Thoracic aorta (tissue), 2 donors: ENCODE results near the gene MCOLN1. TPM values are rescaled to one million over a fixed set of nuclear protein-coding genes. Genes with fewer than 3 reads are reported as not detected.

ENCODE experiments used
- ATAC-seq: fragments of 150-250 bp; one replicate; pipeline ENCODE4 v1.8.0; 2017; ENCODE audit warnings: low read depth; ENCODE audit not compliant: insufficient number of reproducible peaks, low FRiP score
- DNase-seq: peaks from one replicate; pipeline ENCODE4 v3.0.0-alpha.2; 2020; ENCODE audit warnings: low spot score
- H3K27ac ChIP-seq, 2 donors: fragments of 200-600 bp; sonication (generic); 1 replicate in 1 of 2; 2 replicates in 1 of 2; pipeline ENCODE4 v1.5.1; 2016; ENCODE audit warnings: mild to moderate bottlenecking in 2 of 2, moderate library complexity in 2 of 2
- H3K27me3 ChIP-seq: fragments of 200-600 bp; sonication (generic); replicated peaks from 2 replicates; pipeline ENCODE4 v1.6.0; 2016; ENCODE audit warnings: mild to moderate bottlenecking; ENCODE audit not compliant: insufficient read depth
- H3K36me3 ChIP-seq: fragments of 200-600 bp; sonication (generic); one replicate; pipeline ENCODE4 v1.5.1; 2016
- H3K4me1 ChIP-seq, 2 donors: fragments of 200-600 bp; sonication (generic); 1 replicate in 1 of 2; 2 replicates in 1 of 2; pipeline versions ENCODE4 v1.5.1 to v1.6.0; 2016; ENCODE audit warnings: low read depth in 2 of 2, mild to moderate bottlenecking in 1 of 2; ENCODE audit not compliant: control insufficient read depth in 1 of 2
- H3K4me3 ChIP-seq: fragments of 200-600 bp; sonication (generic); 2 replicates; pipeline ENCODE4 v1.5.1; 2016; ENCODE audit warnings: mild to moderate bottlenecking
- H3K9me3 ChIP-seq: fragments of 200-600 bp; sonication (generic); 2 replicates; pipeline ENCODE4 v1.5.1; 2016
- total RNA-seq, 2 donors: library from RNA; depleted of rRNA; stranded (reverse); fragments of >200 nt; gene quantifications; one replicate each; pipeline versions ENCODE4 v1.1.0 to v1.2.3, GENCODE V29; 2016
- TF ChIP-seq, protein P1 (sequence below): fragments of 200-600 bp; sonication (generic); IDR thresholded peaks from one replicate; pipeline ENCODE4 v1.5.1; 2019; ENCODE audit warnings: antibody characterized with exemption

The MCOLN1 gene
- total RNA-seq, 2 donors from 2014 or later, result 19.6 to 34.8 TPM

DNA sequence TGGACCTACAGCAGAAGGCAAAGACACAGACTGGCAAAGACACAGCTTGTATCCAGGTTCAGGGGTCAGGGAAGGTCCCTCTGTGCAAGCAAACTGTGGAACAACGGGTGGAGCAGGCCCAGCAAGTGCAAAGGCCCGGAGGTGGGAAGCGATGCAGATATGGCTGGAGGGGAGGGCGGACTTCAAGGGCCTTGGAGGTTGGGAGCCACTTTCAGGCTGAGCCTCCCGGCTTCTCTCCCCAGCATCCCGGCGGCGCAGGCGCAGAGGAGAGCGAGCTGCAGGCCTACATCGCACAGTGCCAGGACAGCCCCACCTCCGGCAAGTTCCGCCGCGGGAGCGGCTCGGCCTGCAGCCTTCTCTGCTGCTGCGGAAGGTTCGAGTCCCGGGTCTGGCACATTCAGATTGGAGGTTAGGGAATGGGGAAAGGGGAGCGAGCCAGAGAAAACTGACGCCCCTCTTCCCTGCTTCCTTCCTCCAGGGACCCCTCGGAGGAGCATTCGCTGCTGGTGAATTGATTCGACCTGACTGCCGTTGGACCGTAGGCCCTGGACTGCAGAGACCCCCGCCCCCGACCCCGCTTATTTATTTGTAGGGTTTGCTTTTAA lies 11.0 kb downstream of the MCOLN1 start:
- Histone ChIP-seq H3K4me1 (peaks cover 4 to 17% of the 10 kb centered on the region in 2 donors), H3K27ac (peak overlapping the region; percentile 85 to 91), H3K9me3 (no peaks in the 10 kb centered on the region), H3K27me3 (no peaks in the 10 kb centered on the region), H3K4me3 (peak overlapping the region; percentile 94), H3K36me3 (peaks cover 14% of the 10 kb centered on the region)
- TF ChIP-seq, protein P1, sequence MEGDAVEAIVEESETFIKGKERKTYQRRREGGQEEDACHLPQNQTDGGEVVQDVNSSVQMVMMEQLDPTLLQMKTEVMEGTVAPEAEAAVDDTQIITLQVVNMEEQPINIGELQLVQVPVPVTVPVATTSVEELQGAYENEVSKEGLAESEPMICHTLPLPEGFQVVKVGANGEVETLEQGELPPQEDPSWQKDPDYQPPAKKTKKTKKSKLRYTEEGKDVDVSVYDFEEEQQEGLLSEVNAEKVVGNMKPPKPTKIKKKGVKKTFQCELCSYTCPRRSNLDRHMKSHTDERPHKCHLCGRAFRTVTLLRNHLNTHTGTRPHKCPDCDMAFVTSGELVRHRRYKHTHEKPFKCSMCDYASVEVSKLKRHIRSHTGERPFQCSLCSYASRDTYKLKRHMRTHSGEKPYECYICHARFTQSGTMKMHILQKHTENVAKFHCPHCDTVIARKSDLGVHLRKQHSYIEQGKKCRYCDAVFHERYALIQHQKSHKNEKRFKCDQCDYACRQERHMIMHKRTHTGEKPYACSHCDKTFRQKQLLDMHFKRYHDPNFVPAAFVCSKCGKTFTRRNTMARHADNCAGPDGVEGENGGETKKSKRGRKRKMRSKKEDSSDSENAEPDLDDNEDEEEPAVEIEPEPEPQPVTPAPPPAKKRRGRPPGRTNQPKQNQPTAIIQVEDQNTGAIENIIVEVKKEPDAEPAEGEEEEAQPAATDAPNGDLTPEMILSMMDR, result no peak
- no peak for DNase-seq
- no peak for ATAC-seq

DNA sequence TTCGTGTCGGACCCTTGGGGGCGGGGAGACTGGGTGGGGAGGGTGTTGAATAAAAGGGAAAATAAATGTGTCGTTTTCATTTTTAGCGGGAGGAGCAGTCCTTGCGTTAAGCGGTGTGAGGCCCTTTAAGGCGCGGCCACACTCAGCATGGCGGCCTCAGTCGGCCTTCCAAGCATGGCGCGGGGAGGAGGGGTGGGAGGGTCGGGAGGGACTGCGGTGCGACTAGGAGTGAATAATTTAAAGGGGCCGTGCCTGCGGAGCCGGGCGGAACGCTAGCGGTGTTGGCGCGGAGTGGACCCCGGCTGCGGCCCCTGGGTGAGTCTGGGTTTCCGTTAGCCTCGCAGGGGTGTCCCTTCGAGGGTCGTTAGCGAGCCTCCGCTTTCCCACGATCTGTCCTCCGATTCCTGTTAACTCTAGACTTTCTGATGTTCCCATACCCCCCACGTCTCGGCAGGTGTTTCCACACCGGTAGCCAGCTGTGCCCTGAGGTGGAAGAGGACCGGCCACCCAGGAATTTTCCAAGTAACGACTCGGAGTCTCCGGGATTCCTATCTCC lies 11.6 kb downstream of the MCOLN1 start:
- Histone ChIP-seq H3K36me3 (peaks cover 20% of the 10 kb centered on the region), H3K4me1 (peaks cover 4 to 17% of the 10 kb centered on the region in 2 donors), H3K27me3 (no peaks in the 10 kb centered on the region), H3K27ac (peak overlapping the region; percentile 85 to 91), H3K9me3 (no peaks in the 10 kb centered on the region), H3K4me3 (peak overlapping the region; percentile 94)
- peak; percentile 53 for DNase-seq
- ATAC-seq, result peak; percentile 32
- TF ChIP-seq, protein P1, result no peak

DNA sequence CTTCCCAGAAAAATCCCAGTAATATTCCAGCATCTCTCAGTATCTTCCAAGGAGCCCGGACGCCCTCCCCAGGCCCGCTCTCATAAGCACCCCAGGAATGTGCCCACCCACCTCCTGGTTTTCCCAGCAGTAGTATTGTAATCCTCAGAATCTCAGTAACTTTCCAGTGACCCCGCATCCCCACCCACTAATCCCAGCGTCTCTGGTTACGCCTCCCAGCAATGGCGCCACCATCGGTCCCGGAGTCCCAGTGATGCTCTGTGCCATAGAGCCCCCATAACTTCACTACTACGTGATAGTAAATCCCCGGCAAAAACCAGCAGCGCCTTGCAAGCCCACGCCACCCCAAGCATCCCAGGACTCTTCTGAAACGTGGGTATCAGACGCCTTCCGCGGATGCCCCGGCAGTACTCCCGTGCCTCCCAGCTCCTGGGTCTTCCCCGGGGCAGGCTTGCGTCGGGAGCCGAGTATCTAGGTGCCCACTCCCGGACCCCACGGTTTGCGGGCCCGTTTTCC lies 12.2 kb downstream of the MCOLN1 start:
- ATAC-seq (peak; percentile 64), DNase-seq (peak; percentile 70)
- Histone ChIP-seq H3K9me3 (no peaks in the 10 kb centered on the region), H3K36me3 (peaks cover 24% of the 10 kb centered on the region), H3K4me1 (peaks cover 4 to 17% of the 10 kb centered on the region in 2 donors), H3K27ac (peak overlapping the region; percentile 85 to 91), H3K27me3 (no peaks in the 10 kb centered on the region), H3K4me3 (peak overlapping the region; percentile 94)
- TF ChIP-seq, protein P1, result no peak

DNA sequence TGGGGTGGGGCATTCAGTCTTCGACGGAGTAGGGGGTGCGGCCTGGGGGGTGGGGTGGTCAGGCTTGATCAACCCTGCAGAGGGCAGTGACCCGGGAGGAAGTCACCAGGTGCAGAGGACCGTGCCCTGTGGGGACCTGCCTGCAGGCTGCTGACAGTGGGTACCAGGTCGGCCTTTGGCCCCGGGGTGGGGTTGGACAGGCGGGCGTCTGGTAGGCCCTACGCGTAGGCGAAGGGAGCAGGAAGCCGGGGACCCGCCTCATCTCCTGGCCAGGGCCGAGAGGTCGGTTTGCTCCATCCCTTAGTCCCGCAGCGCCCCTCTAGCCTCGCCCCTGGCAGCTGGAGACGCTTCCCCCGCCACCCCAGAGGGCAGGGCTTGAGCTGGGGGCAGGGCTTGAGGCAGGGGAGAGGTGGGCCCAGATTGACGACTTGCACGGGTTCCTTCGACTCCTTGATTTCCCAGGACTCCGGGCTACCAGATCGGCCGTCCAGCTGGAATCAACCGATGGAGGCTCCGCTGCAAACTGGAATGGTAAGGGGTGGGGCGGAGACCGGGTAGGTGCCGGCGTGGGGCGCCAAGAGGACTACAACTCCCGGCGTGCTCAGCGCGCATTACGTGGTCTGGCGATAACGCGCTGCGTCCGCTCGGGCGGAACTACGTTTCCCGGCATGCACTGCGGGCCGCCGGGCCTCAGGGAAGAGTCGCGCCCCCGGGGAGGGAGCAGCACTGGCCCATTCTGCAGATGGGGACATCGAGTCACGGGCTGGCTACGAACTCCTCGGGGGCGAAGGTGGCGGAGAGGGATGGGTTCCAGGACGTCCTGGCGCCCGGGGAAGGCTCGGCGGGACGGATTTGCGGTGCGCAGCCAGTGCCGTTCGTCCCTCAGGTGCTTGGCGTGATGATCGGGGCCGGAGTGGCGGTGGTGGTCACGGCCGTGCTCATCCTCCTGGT lies 12.9 kb downstream of the MCOLN1 start, which contains the start of gene PNPLA6:
TSS of gene PNPLA6 (plus strand) at position 671 of the 951 bp plus-strand sequence. CDS start at position 743, 72 bp downstream.
- TF ChIP-seq, protein P1, result no peak
- Histone ChIP-seq H3K4me3 (peak within 1 kb of the TSS; percentile 94), H3K4me1 (peaks cover 4 to 17% of the 10 kb centered on the region in 2 donors), H3K9me3 (no peaks in the 10 kb centered on the region), H3K27ac (peak within 1 kb of the TSS; percentile 85 to 91), H3K36me3 (peaks cover 29% of the 10 kb centered on the region), H3K27me3 (no peaks in the 10 kb centered on the region)
- peak; percentile 71 for ATAC-seq
- DNase-seq, result peak; percentile 81
